Mesodermal cell (in vitro differentiated cells): Measurements from ENCODE around the gene NOL8.

Experiments
- H3K27ac ChIP-seq: 2 replicates; pipeline ENCODE4 v1.7.0; 2013; ENCODE audit warnings: mild to moderate bottlenecking, low read depth, low read length, moderate library complexity; ENCODE audit not compliant: severe bottlenecking
- H3K36me3 ChIP-seq: 2 replicates; pipeline ENCODE4 v1.7.1; 2013; ENCODE audit warnings: mild to moderate bottlenecking, low read length, moderate library complexity; ENCODE audit not compliant: control insufficient read depth, insufficient read depth
- H3K4me1 ChIP-seq: one replicate; pipeline ENCODE4 v1.7.1; 2013; ENCODE audit warnings: mild to moderate bottlenecking, low read length; ENCODE audit not compliant: insufficient read depth, control insufficient read depth, poor library complexity, severe bottlenecking
- H3K4me3 ChIP-seq: 2 replicates; pipeline ENCODE4 v1.7.0; 2013; ENCODE audit warnings: low read length, control low read depth, mild to moderate bottlenecking; ENCODE audit not compliant: insufficient read depth, poor library complexity, severe bottlenecking; ENCODE audit errors: extremely low read depth
- H3K9me3 ChIP-seq: 2 replicates; pipeline ENCODE4 v1.7.1; 2013; ENCODE audit warnings: mild to moderate bottlenecking, low read length, moderate library complexity; ENCODE audit not compliant: control insufficient read depth
- WGBS, 2 experiments: methylation state at CpG; one replicate each; pipeline ENCODE4 v1.1.5; 2013; ENCODE audit warnings: missing lambda C conversion rate in 2 of 2; ENCODE audit not compliant: insufficient coverage in 2 of 2; 5-methylcytosine and 5-hydroxymethylcytosine counted together

The NOL8 gene

DNA sequence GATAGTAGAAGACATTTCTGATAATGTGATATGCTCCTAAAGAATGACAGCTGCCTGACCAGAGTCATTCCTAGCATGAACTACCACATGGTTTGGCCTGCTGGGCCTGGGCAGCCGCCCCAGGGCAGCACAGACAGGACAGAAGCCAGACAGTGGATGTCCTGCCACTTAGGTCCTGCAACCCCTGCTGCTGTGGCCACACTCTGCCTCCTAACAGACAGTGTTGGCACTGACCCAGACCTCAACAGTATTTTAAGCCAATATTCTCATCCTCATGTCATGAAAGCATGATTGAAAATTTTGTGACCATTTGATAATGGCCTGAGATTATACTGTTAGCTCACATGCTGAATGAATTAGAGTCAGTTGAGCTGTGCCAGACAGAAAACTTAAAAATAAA, 16.4 kb upstream of the NOL8 start:
- WGBS, 2 experiments: 100% methylated on average over 1 of the region's 1 CpG
- H3K27ac ChIP-seq: no peak overlapping the region
- no peaks in the 10 kb centered on the region for H3K9me3 ChIP-seq
- no peaks in the 10 kb centered on the region for H3K4me1 ChIP-seq
- peaks cover 27% of the 10 kb centered on the region for H3K36me3 ChIP-seq
- no peak overlapping the region for H3K4me3 ChIP-seq

- Histone ChIP-seq H3K27ac (no peak overlapping the region), H3K9me3 (no peaks in the 10 kb centered on the region), H3K4me1 (no peaks in the 10 kb centered on the region), H3K4me3 (no peak overlapping the region), H3K36me3 (peaks cover 4% of the 10 kb centered on the region)
- 92 to 97% methylated on average over 2 of the region's 2 CpGs for WGBS, 2 experiments
Observed at GRCh38 chr9:92333282-92333634, 8.1 kb upstream of the NOL8 start.

GRCh38 chr9:92332577-92333281, 7.6 kb upstream of the NOL8 start:
- 83 to 86% methylated on average over 1 to 2 of the region's 3 CpGs for WGBS, 2 experiments
- Histone ChIP-seq H3K9me3 (no peaks in the 10 kb centered on the region), H3K27ac (no peak overlapping the region), H3K4me3 (no peak overlapping the region), H3K4me1 (no peaks in the 10 kb centered on the region), H3K36me3 (peaks cover 3% of the 10 kb centered on the region)

DNA sequence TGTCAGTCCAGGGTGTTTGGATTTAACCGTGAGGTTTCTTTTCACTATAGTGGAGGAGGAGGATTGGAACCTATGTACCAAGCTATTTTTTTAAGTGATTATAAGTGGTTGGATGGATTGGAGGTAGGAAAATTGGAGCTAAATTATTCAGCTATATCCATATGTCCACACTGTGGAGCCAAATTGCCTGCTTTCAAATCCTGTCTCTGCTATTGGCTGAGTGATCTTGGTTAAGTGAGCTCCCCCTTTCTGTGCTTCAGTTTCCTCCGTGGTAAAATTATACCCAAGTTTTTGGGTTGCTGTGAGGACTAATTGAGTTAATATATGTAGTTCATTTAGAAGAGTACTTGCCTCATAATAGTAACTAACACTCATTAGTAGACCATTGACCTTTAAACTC, 3.1 kb upstream of the NOL8 start:
- H3K9me3 ChIP-seq: no peaks in the 10 kb centered on the region
- H3K4me1 ChIP-seq: peaks cover 9% of the 10 kb centered on the region
- no peak overlapping the region for H3K27ac ChIP-seq
- WGBS, 2 experiments: 75 to 86% methylated on average over 1 of the region's 2 CpGs
- peaks cover 1% of the 10 kb centered on the region for H3K36me3 ChIP-seq
- H3K4me3 ChIP-seq: no peak overlapping the region

DNA sequence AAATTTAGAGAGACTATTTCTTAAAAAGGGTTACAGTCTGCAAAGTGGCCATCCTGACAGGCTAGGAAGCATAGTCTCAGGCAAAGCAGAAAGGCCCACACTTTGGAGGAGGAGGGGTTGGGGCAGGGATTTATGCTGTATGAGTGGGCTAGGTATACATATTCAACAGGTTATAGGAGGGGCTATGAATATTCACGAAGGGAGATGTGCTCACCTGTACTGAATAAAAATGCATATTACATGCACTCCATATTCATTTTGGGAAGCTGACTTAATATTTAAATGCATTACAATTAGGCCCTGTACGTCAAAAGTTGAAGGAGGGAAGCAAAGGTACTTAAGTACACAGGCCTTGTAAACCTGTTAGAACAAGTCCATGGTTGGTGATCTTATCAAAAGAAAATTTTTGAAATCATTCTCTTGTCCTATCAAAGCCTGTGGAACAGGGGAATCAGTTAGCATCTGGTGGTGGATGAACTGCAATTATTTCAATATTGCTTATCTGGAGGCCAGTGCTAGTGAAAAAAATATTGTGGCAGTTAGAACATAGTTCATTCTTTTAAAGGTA, 2.2 kb upstream of the NOL8 start:
- Histone ChIP-seq H3K27ac (no peak overlapping the region), H3K36me3 (peaks cover 10% of the 10 kb centered on the region), H3K4me3 (no peak overlapping the region), H3K4me1 (peaks cover 9% of the 10 kb centered on the region), H3K9me3 (no peaks in the 10 kb centered on the region)
- 71 to 78% methylated on average over 1 of the region's 2 CpGs for WGBS, 2 experiments

- H3K27ac ChIP-seq: peak overlapping the region; percentile 99
- 2 to 3% methylated on average over 25 to 26 of the region's 30 CpGs for WGBS, 2 experiments
- peak overlapping the region; percentile 83 for H3K4me3 ChIP-seq
- H3K9me3 ChIP-seq: no peaks in the 10 kb centered on the region
- peaks cover 18% of the 10 kb centered on the region for H3K36me3 ChIP-seq
- H3K4me1 ChIP-seq: peaks cover 9% of the 10 kb centered on the region
Observed at GRCh38 chr9:92325991-92326500, 896 bp upstream of the NOL8 start.

DNA sequence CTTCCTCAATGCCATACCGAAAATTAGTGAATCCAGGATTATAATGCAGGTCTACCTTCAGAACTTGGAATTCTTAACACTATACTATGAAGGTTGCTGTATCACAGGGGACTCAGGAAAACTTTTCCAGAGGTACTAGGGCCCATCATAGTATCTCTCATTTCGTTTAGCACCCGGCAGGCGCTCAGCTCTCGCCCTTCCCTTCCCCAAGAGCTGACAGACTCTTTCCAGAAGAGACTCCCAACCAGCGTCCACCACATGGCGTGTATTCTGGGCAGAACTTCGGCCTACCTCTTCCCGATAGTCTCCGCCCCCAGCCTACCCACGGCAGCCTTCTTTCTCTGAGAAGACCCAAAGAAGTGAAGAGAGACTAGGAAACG, 271 bp downstream of the NOL8 start:
- H3K4me1 ChIP-seq: peaks cover 9% of the 10 kb centered on the region
- H3K27ac ChIP-seq: peak overlapping the region; percentile 99
- WGBS, 2 experiments: 0 to 1% methylated on average over 7 to 12 of the region's 12 CpGs
- peak overlapping the region; percentile 83 for H3K4me3 ChIP-seq
- H3K9me3 ChIP-seq: no peaks in the 10 kb centered on the region
- peaks cover 27% of the 10 kb centered on the region for H3K36me3 ChIP-seq

GRCh38 chr9:92324431-92324830, 719 bp downstream of the NOL8 start:
- Histone ChIP-seq H3K9me3 (no peaks in the 10 kb centered on the region), H3K4me3 (peak overlapping the region; percentile 83), H3K27ac (no peak overlapping the region), H3K4me1 (peaks cover 9% of the 10 kb centered on the region), H3K36me3 (peaks cover 32% of the 10 kb centered on the region)
- 14 to 15% methylated on average over 1 of the region's 2 CpGs for whole genome bisulfite sequencing, 2 experiments

DNA sequence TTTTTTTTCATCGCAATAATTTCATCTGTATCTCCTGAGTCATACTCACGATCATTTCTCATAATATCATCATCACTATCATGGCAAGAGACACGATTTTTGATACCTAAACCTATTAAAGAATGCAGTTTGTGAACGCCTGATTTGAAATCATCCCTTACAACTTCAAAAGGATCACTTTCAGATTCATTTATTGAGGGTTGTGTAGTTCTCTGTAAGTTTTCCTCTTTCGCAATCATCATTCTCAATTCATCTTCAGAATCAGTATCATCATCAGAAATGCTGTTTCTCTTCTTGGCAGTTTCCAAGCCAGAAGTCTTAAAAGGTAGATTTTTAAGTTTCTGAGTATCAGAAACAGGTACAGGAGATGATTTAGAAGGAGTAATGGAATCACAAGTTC, 9.7 kb downstream of the NOL8 start:
- H3K9me3 ChIP-seq: no peaks in the 10 kb centered on the region
- no peaks in the 10 kb centered on the region for H3K4me1 ChIP-seq
- H3K36me3 ChIP-seq: peaks cover 76% of the 10 kb centered on the region
- no peak overlapping the region for H3K27ac ChIP-seq
- WGBS, 2 experiments: no CpG with 5 or more reads among the region's 5 CpGs
- H3K4me3 ChIP-seq: no peak overlapping the region

DNA sequence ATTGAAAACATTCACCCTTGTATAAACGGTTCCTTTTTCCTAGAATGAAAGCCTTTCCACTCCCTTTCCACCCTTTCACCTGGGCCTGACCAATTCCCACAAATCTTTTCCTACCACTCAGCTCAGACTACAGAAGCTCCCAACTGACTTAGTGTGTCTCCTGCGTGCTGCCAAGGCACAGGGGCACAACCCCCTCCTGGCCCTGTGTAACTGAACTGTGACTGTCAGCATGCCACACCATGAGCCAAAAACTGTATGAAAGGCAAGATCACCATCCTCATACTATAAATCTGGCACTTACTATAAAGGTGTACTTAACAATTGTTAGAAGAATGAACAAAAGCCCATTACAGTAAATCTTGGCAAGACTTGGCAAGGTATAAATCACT, 11.5 kb downstream of the NOL8 start:
- no peaks in the 10 kb centered on the region for H3K9me3 ChIP-seq
- no peaks in the 10 kb centered on the region for H3K4me1 ChIP-seq
- H3K36me3 ChIP-seq: peaks cover 75% of the 10 kb centered on the region
- H3K27ac ChIP-seq: peak overlapping the region; percentile 16
- 100% methylated on average over 1 to 2 of the region's 2 CpGs for WGBS, 2 experiments
- H3K4me3 ChIP-seq: no peak overlapping the region

GRCh38 chr9:92312887-92313623, 12.1 kb downstream of the NOL8 start:
- Histone ChIP-seq H3K9me3 (no peaks in the 10 kb centered on the region), H3K27ac (peak overlapping the region; percentile 16), H3K4me1 (no peaks in the 10 kb centered on the region), H3K36me3 (peaks cover 75% of the 10 kb centered on the region), H3K4me3 (no peak overlapping the region)
- WGBS, 2 experiments: 87 to 91% methylated on average over 4 to 6 of the region's 6 CpGs
